ENCODE data around the gene P2RX4. TPM values are rescaled to one million over a fixed set of nuclear protein-coding genes. Genes with fewer than 3 reads are reported as not detected.

The P2RX4 gene
- total RNA-seq, 1 experiment from 2014 or later = 8.1 TPM

DNA sequence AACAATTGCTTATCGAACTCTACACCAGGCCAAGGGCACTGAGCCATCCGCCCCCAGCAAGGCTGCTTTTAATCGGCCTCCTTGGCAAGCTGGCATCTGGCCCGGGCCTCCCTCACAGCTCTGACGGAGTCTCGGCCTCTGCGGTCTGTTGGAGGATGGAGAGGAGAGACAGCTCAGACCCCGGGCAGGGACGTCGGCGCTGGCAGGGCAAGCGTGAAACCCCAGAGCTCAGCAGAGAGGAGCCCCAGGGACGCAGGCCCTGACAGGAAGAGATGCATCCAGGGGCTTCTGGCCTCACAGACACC lies 69.1 kb downstream of the P2RX4 start:
- Mint-ChIP-seq H3K4me3 (no peak overlapping the region), H3K36me3 (ENCODE audit: insufficient read depth in 1 of 3, low read depth in 3 of 3) (peaks cover 1 to 19% (median 10%) of the 10 kb centered on the region in 3 experiments; a peak in 6 of 7 replicates), H3K27me3 (ENCODE audit: low read depth) (no peaks in the 10 kb centered on the region), H3K4me1 (peaks cover 25 to 33% of the 10 kb centered on the region in 2 experiments), H3K9me3 (no peaks in the 10 kb centered on the region), H3K27ac (peak overlapping the region; percentile 62 to 86 (median 78); a peak in 4 of 7 replicates)
- no peak overlapping the region for H2BK12ac ChIP-seq (ENCODE audit: insufficient read length, low read depth, low read length)
- no peak for TF ChIP-seq CTCF (conservative IDR thresholded peaks at IDR 0.05)
- H3K18ac ChIP-seq (ENCODE audit: insufficient read length, low read depth, low read length) = no peak overlapping the region
- no peak overlapping the region for H2AK5ac ChIP-seq (ENCODE audit: insufficient read length, low read length)
- no peak overlapping the region for H2BK120ac ChIP-seq (ENCODE audit: low read depth, low read length, poor library complexity, severe bottlenecking)
- no peak overlapping the region for H3K27ac ChIP-seq (ENCODE audit: insufficient read length, low read depth, low read length)
- H4K8ac ChIP-seq (replicated peaks; ENCODE audit: insufficient read length, low read depth, low read length) = no peak overlapping the region
- no peak overlapping the region for H2BK5ac ChIP-seq (ENCODE audit: insufficient read length, low read length)
- no peaks in the 10 kb centered on the region for H3K27me3 ChIP-seq (ENCODE audit: insufficient read depth, low read length)
- H2BK15ac ChIP-seq (ENCODE audit: low read depth, low read length) = no peak overlapping the region
- no peak overlapping the region for H2AFZ ChIP-seq (ENCODE audit: low read length)
- H3K4ac ChIP-seq (ENCODE audit: low read depth, low read length) = no peak overlapping the region; the same call in 1 of the 2 replicates
- no peak overlapping the region for H3K4me2 ChIP-seq (ENCODE audit: insufficient read depth, insufficient read length, low read length)
- no peaks in the 10 kb centered on the region for H3K79me2 ChIP-seq (ENCODE audit: insufficient read depth, low read length)
- no peak overlapping the region for H3K9ac ChIP-seq (ENCODE audit: extremely low read depth, insufficient read length, low read length)
- H3K23me2 ChIP-seq (ENCODE audit: insufficient read length, low read depth, low read length, poor library complexity, severe bottlenecking) = no peaks in the 10 kb centered on the region
- no peaks in the 10 kb centered on the region for H3K9me3 ChIP-seq (ENCODE audit: control insufficient read depth, low read depth, low read length)
- peaks cover 2% of the 10 kb centered on the region for H4K20me1 ChIP-seq (ENCODE audit: control insufficient read depth, insufficient read depth, insufficient read length)
- H3K79me1 ChIP-seq (ENCODE audit: insufficient read depth, low read depth, low read length, poor library complexity, severe bottlenecking) = no peaks in the 10 kb centered on the region
- no peak overlapping the region for H3T11ph ChIP-seq (ENCODE audit: low read length)
- no peak for DNase-seq
- peak overlapping the region; percentile 43 for H4K91ac ChIP-seq (ENCODE audit: insufficient read length, low read depth, low read length)
- no peak overlapping the region for H3K23ac ChIP-seq (ENCODE audit: insufficient read length, low read depth, low read length)
- no peak overlapping the region for H3K56ac ChIP-seq (ENCODE audit: insufficient read length, low read depth, low read length)
- H3K4me1 ChIP-seq (ENCODE audit: insufficient read depth, low read length) = no peaks in the 10 kb centered on the region; the same call in 1 of the 2 replicates
- H2BK20ac ChIP-seq (ENCODE audit: low read depth, low read length, poor library complexity, severe bottlenecking) = no peak overlapping the region
- H3K14ac ChIP-seq (ENCODE audit: insufficient read depth, low read length) = no peak overlapping the region; the same call in 1 of the 2 replicates
- no CpG with 5 or more reads among the region's 13 CpGs for WGBS (ENCODE audit: extremely low coverage, insufficient read length, low lambda C conversion rate)
- no peak overlapping the region for H4K5ac ChIP-seq (ENCODE audit: insufficient read length, low read depth, low read length)

All from H9 (cell line).